ENCODE data around the gene TMEM109. TPM values are rescaled to one million over a fixed set of nuclear protein-coding genes. Genes with fewer than 3 reads are reported as not detected.

TMEM109 gene
- total and polyA plus RNA-seq, 2 of the 4 experiments (the other 2 are of a cell fraction), result 15.1 to 69.7 TPM

- peaks cover 14% of the 10 kb centered on the region for H3K4me1 ChIP-seq (ENCODE audit: control insufficient read depth, insufficient read depth, low read length)
- peak overlapping the region; percentile 82 for H3K23ac ChIP-seq (ENCODE audit: low read depth, low read length)
- peak overlapping the region; percentile 58 for H3K9ac ChIP-seq (ENCODE audit: low read depth, low read length)
- peak overlapping the region; percentile 3; the same call in 1 of the 2 replicates for H3K27ac ChIP-seq (ENCODE audit: insufficient read depth, low read length)
- DNase-seq, result no peak
- H2AFZ ChIP-seq (replicated peaks; ENCODE audit: low read length, poor library complexity), result peak overlapping the region; percentile 95
- H2AK5ac ChIP-seq (ENCODE audit: low read depth, low read length), result peak overlapping the region; percentile 42
- H3K4me3 ChIP-seq (ENCODE audit: insufficient read depth, low read depth, low read length), result peak overlapping the region; percentile 65
- intact Hi-C loops (cut with micrococcal nuclease) (no loop called here), in situ Hi-C loops (cut with MboI; ENCODE audit: low sequenced_read_pairs) (loop anchor here (25.0 kb wide), 1 partner anchor 1338 kb away; no protein-coding TSS in a partner anchor), dilution Hi-C loops (cut with HindIII; ENCODE audit: low sequenced_read_pairs, unreplicated experiment) (no loop called here)
- peak overlapping the region; percentile 96 for H2AK9ac ChIP-seq (replicated peaks; ENCODE audit: low read depth, low read length, poor library complexity)
- BruUV-seq (replicated peaks), result no TSS peak
- H3K79me1 ChIP-seq (ENCODE audit: low read depth in 1 of 2, low read length in 2 of 2), result peaks cover 5 to 34% of the 10 kb centered on the region in 2 experiments; a peak in 3 of 4 replicates
- H3K36me3 ChIP-seq (ENCODE audit: control insufficient read depth, insufficient read depth, low read length), result peaks cover 38% of the 10 kb centered on the region
- H3K9me1 ChIP-seq (ENCODE audit: insufficient read depth, low read length), result peaks cover 7% of the 10 kb centered on the region; the same call in 1 of the 2 replicates
- H3K4me2 ChIP-seq (ENCODE audit: low read depth, low read length), result peak overlapping the region; percentile 75
- H2BK20ac ChIP-seq (ENCODE audit: low read depth, low read length), result no peak overlapping the region
- no peak overlapping the region for H4K91ac ChIP-seq (ENCODE audit: insufficient read depth, low read depth, low read length)
- no peaks in the 10 kb centered on the region for H3K9me3 ChIP-seq (ENCODE audit: control insufficient read depth, insufficient read depth, low read length)
- peak overlapping the region; percentile 59 for H3K4ac ChIP-seq (ENCODE audit: low read depth, low read length)
- 6% methylated on average over 14 of the region's 35 CpGs; no CpG with 5 or more reads in 1 of the 2 experiments for WGBS, 2 experiments (ENCODE audit: extremely low coverage in 2 of 2, insufficient read length in 1 of 2)
- H2BK120ac ChIP-seq (ENCODE audit: low read depth, low read length), result peak overlapping the region; percentile 41; the same call in 1 of the 2 replicates
- no peak overlapping the region for H3K56ac ChIP-seq (ENCODE audit: extremely low read depth, insufficient read depth, low read length)
- no peak overlapping the region for H4K5ac ChIP-seq (ENCODE audit: low read depth, low read length)
- CTCF ChIA-PET, result interaction anchor here (0.6 kb wide), 1 partner anchor 17 kb away, joined by 4 read pairs; no protein-coding TSS in a partner anchor
- H4K8ac ChIP-seq (ENCODE audit: low read depth in 2 of 2, low read length in 2 of 2), result peak overlapping the region; percentile 27 to 43; a peak in 1 of 4 replicates
- POLR2A ChIA-PET (ENCODE audit: unreplicated experiment), result no interaction called here
- H3K14ac ChIP-seq (replicated peaks; ENCODE audit: low read depth, low read length), result peak overlapping the region; percentile 58; the same call in 1 of the 2 replicates
- H3K18ac ChIP-seq (ENCODE audit: low read depth, low read length), result no peak overlapping the region
- H2BK5ac ChIP-seq (ENCODE audit: low read depth, low read length, poor library complexity, severe bottlenecking), result no peak overlapping the region
- H2BK15ac ChIP-seq (ENCODE audit: low read depth, low read length), result no peak overlapping the region
- peak; percentile 18 for ATAC-seq (ENCODE audit: low read depth)
- H3K27me3 ChIP-seq (ENCODE audit: control insufficient read depth, insufficient read depth, low read length), result no peaks in the 10 kb centered on the region
- peaks cover 12% of the 10 kb centered on the region for H4K20me1 ChIP-seq (ENCODE audit: insufficient read depth, low read length)
- TF ChIP-seq CEBPB (IDR thresholded peaks at IDR 0.05; ENCODE audit: low read depth, low read length) (no peak), MXI1 (IDR thresholded peaks at IDR 0.05; ENCODE audit: borderline replicate concordance, low read depth, low read length) (no peak), NFE2L2 (IDR thresholded peaks at IDR 0.05; ENCODE audit: low read depth, low read length) (no peak), POLR2A (IDR thresholded peaks at IDR 0.05; ENCODE audit: low read depth, low read length) (no peak), USF2 (IDR thresholded peaks at IDR 0.05; ENCODE audit: low read depth, low read length) (no peak), MAFK (IDR thresholded peaks at IDR 0.05; ENCODE audit: low read depth, low read length) (no peak), CHD1 (IDR thresholded peaks at IDR 0.05; ENCODE audit: low read depth, low read length) (no peak), MAZ (IDR thresholded peaks at IDR 0.05; ENCODE audit: borderline replicate concordance, low read depth, low read length) (no peak), RCOR1 (IDR thresholded peaks at IDR 0.05; ENCODE audit: insufficient replicate concordance, low read length) (no peak), FOS (IDR thresholded peaks at IDR 0.05; ENCODE audit: low read depth, low read length) (no peak), RFX5 (IDR thresholded peaks at IDR 0.05; ENCODE audit: low read depth, low read length) (no peak), BHLHE40 (IDR thresholded peaks at IDR 0.05; ENCODE audit: low read depth, low read length) (no peak), RAD21 (IDR thresholded peaks at IDR 0.05; ENCODE audit: low read length) (no peak), SMC3 (IDR thresholded peaks at IDR 0.05; ENCODE audit: low read depth, low read length) (no peak)
- TF ChIP-seq, protein P1, sequence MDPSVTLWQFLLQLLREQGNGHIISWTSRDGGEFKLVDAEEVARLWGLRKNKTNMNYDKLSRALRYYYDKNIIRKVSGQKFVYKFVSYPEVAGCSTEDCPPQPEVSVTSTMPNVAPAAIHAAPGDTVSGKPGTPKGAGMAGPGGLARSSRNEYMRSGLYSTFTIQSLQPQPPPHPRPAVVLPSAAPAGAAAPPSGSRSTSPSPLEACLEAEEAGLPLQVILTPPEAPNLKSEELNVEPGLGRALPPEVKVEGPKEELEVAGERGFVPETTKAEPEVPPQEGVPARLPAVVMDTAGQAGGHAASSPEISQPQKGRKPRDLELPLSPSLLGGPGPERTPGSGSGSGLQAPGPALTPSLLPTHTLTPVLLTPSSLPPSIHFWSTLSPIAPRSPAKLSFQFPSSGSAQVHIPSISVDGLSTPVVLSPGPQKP (IDR thresholded peaks at IDR 0.05; ENCODE audit: borderline replicate concordance, low read depth, low read length), result no peak
Measured at GRCh38 chr11:60924906-60925853, 11.2 kb downstream of the TMEM109 start.
